ENCODE measurements around the gene DSCAML1. TPM values are rescaled to one million over a fixed set of nuclear protein-coding genes. Genes with fewer than 3 reads are reported as not detected.

The DSCAML1 gene
- total RNA-seq, 1 donor from 2014 or later = 4.0 TPM

- H3K4me3 ChIP-seq (ENCODE audit: low read depth, low read length) = no peak overlapping the region
- no peak for DNase-seq (ENCODE audit: low read depth)
- TF ChIP-seq CTCF (conservative IDR thresholded peaks at IDR 0.05; ENCODE audit: low read depth, low read length) = no peak
These were observed 72.9 kb downstream of the DSCAML1 start for GRCh38 chr11:117724104-117724503.

GRCh38 chr11:117723277-117724024 lies 73.6 kb downstream of the DSCAML1 start:
- no peak for DNase-seq (ENCODE audit: low read depth)
- no peak overlapping the region for H3K4me3 ChIP-seq (ENCODE audit: low read depth, low read length)
- no peak for TF ChIP-seq CTCF (conservative IDR thresholded peaks at IDR 0.05; ENCODE audit: low read depth, low read length)

- no peak for DNase-seq (ENCODE audit: low read depth)
- no peak for TF ChIP-seq CTCF (conservative IDR thresholded peaks at IDR 0.05; ENCODE audit: low read depth, low read length)
- H3K4me3 ChIP-seq (ENCODE audit: low read depth, low read length) = no peak overlapping the region
These were observed 74.9 kb downstream of the DSCAML1 start for GRCh38 chr11:117722082-117722481.

GRCh38 chr11:117720061-117720511 lies 76.9 kb downstream of the DSCAML1 start:
- TF ChIP-seq CTCF (conservative IDR thresholded peaks at IDR 0.05; ENCODE audit: low read depth, low read length) = no peak
- H3K4me3 ChIP-seq (ENCODE audit: low read depth, low read length) = no peak overlapping the region
- no peak for DNase-seq (ENCODE audit: low read depth)

GRCh38 chr11:117719480-117719879 lies 77.5 kb downstream of the DSCAML1 start:
- H3K4me3 ChIP-seq (ENCODE audit: low read depth, low read length) = no peak overlapping the region
- DNase-seq (ENCODE audit: low read depth) = no peak
- no peak for TF ChIP-seq CTCF (conservative IDR thresholded peaks at IDR 0.05; ENCODE audit: low read depth, low read length)

- TF ChIP-seq CTCF (conservative IDR thresholded peaks at IDR 0.05; ENCODE audit: low read depth, low read length) = no peak
- DNase-seq (ENCODE audit: low read depth) = no peak
- H3K4me3 ChIP-seq (ENCODE audit: low read depth, low read length) = no peak overlapping the region
These were observed 79.3 kb downstream of the DSCAML1 start for GRCh38 chr11:117717485-117718314.
